HEK293T (cell line): ENCODE measurements around the gene MORN5.
"Not testable (repeated sequence)": the region's sequence is repeated elsewhere in the genome, so short reads cannot be mapped to it uniquely, and the experiment has no call there.

Experiments
- CTCF ChIA-PET: fragments of 350-600 bp; formaldehyde crosslinking; extraction: SDS; loops from one replicate; lab custom pipeline; 2021; ENCODE audit warnings: antibody characterized with exemption, inconsistent platforms; lab: Yijun Ruan, JAX
- POLR2A ChIA-PET: fragments of 350-600 bp; formaldehyde crosslinking; extraction: SDS; loops from one replicate; lab custom pipeline; 2020; ENCODE audit warnings: antibody characterized with exemption, inconsistent platforms; lab: Yijun Ruan, JAX
- DNase-seq: peaks from one replicate; pipeline ENCODE4 v3.0.0; 2012; ENCODE audit warnings: mixed read lengths; ENCODE audit errors: extremely low spot score
- ARNT ChIP-seq: fragments of 450-650 bp; IDR thresholded peaks from 2 replicates; pipeline ENCODE4 v1.6.1; 2017; ENCODE audit warnings: mild to moderate bottlenecking
- BHLHE40 ChIP-seq: fragments of 450-650 bp; IDR thresholded peaks from 2 replicates; pipeline ENCODE4 v1.6.1; 2016; ENCODE audit warnings: mild to moderate bottlenecking, moderate library complexity, borderline replicate concordance
- CTBP1 ChIP-seq: fragments of 450-650 bp; IDR thresholded peaks from 2 replicates; pipeline ENCODE4 v1.6.1; 2016; ENCODE audit warnings: borderline replicate concordance
- ELF4 ChIP-seq: fragments of 450-650 bp; IDR thresholded peaks from 2 replicates; pipeline ENCODE4 v1.6.1; 2017; ENCODE audit warnings: antibody characterized with exemption
- FOXA1 ChIP-seq: fragments of 450-650 bp; IDR thresholded peaks from 2 replicates; pipeline ENCODE4 v1.6.1; 2016; ENCODE audit warnings: mild to moderate bottlenecking
- FOXK2 ChIP-seq: fragments of 450-650 bp; IDR thresholded peaks from 2 replicates; pipeline ENCODE4 v1.6.1; 2016; ENCODE audit warnings: mild to moderate bottlenecking
- FOXM1 ChIP-seq: fragments of 450-650 bp; IDR thresholded peaks from 2 replicates; pipeline ENCODE4 v1.6.1; 2017; ENCODE audit warnings: mild to moderate bottlenecking, borderline replicate concordance
- HDGF ChIP-seq: fragments of 450-650 bp; IDR thresholded peaks from 2 replicates; pipeline ENCODE4 v1.6.1; 2017; ENCODE audit warnings: antibody characterized with exemption, borderline replicate concordance
- L3MBTL2 ChIP-seq: fragments of 450-650 bp; conservative IDR thresholded peaks from 2 replicates; pipeline ENCODE4 v1.6.1; 2016; ENCODE audit warnings: mild to moderate bottlenecking
- LEF1 ChIP-seq: fragments of 450-650 bp; IDR thresholded peaks from 2 replicates; pipeline ENCODE4 v1.6.1; 2017; ENCODE audit warnings: mild to moderate bottlenecking, borderline replicate concordance
- NFRKB ChIP-seq: fragments of 450-650 bp; IDR thresholded peaks from 2 replicates; pipeline ENCODE4 v1.6.1; 2016; ENCODE audit warnings: mild to moderate bottlenecking, moderate library complexity
- SP1 ChIP-seq: fragments of 450-650 bp; IDR thresholded peaks from 2 replicates; pipeline ENCODE4 v1.6.1; 2017
- SUZ12 ChIP-seq: fragments of 450-650 bp; IDR thresholded peaks from 2 replicates; pipeline ENCODE4 v1.6.1; 2016; ENCODE audit warnings: mild to moderate bottlenecking
- TARDBP ChIP-seq: fragments of 450-650 bp; IDR thresholded peaks from 2 replicates; pipeline ENCODE4 v1.6.1; 2016
- ZNF384 ChIP-seq: fragments of 450-650 bp; IDR thresholded peaks from 2 replicates; pipeline ENCODE4 v1.6.1; 2016
- TF ChIP-seq, protein P1 (sequence below): fragments of 450-650 bp; IDR thresholded peaks from 2 replicates; pipeline ENCODE4 v1.6.1; 2016

The MORN5 gene

GRCh38 chr9:122115176-122116035, 44.3 kb upstream of the MORN5 start:
- POLR2A ChIA-PET = no interaction called here
- CTCF ChIA-PET = interaction anchor here (0.7 to 1.7 kb wide), 5 partner anchors 8 to 235 kb away, joined by 3 to 7 read pairs (median 5); no protein-coding TSS in a partner anchor
- DNase-seq = no peak
- no peak for TF ChIP-seq BHLHE40
- TF ChIP-seq LEF1 = no peak
- TF ChIP-seq, protein P1, sequence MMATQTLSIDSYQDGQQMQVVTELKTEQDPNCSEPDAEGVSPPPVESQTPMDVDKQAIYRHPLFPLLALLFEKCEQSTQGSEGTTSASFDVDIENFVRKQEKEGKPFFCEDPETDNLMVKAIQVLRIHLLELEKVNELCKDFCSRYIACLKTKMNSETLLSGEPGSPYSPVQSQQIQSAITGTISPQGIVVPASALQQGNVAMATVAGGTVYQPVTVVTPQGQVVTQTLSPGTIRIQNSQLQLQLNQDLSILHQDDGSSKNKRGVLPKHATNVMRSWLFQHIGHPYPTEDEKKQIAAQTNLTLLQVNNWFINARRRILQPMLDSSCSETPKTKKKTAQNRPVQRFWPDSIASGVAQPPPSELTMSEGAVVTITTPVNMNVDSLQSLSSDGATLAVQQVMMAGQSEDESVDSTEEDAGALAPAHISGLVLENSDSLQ = no peak
- TF ChIP-seq L3MBTL2 = no peak
- TF ChIP-seq FOXM1 = no peak

GRCh38 chr9:122116040-122116439, 43.7 kb upstream of the MORN5 start:
- no peak for DNase-seq
- POLR2A ChIA-PET = no interaction called here
- no peak for TF ChIP-seq TARDBP
- TF ChIP-seq ELF4 = no peak
- TF ChIP-seq LEF1 = no peak
- no peak for TF ChIP-seq NFRKB
- no peak for TF ChIP-seq BHLHE40
- TF ChIP-seq L3MBTL2 = no peak
- TF ChIP-seq CTBP1 = no peak
- no peak for TF ChIP-seq ARNT
- no peak for TF ChIP-seq FOXK2
- no peak for TF ChIP-seq FOXM1
- no peak for TF ChIP-seq SP1
- TF ChIP-seq, protein P1 = no peak
- no peak for TF ChIP-seq ZNF384
- no peak for TF ChIP-seq HDGF
- TF ChIP-seq SUZ12 = no peak
- CTCF ChIA-PET = interaction anchor here (0.7 to 1.7 kb wide), 4 partner anchors 9 to 235 kb away, joined by 3 to 7 read pairs (median 4); no protein-coding TSS in a partner anchor

- TF ChIP-seq TARDBP (no peak), LEF1 (no peak), ARNT (no peak), FOXA1 (no peak), ZNF384 (no peak), FOXM1 (no peak), CTBP1 (no peak), NFRKB (no peak), ELF4 (no peak), SUZ12 (no peak), L3MBTL2 (no peak), SP1 (no peak), HDGF (no peak), FOXK2 (no peak), BHLHE40 (no peak)
- TF ChIP-seq, protein P1 = no peak
- CTCF ChIA-PET = interaction anchor here (1.0 to 1.7 kb wide), 4 partner anchors 8 to 21 kb away, joined by 3 to 7 read pairs (median 4); no protein-coding TSS in a partner anchor
- DNase-seq = no peak
- POLR2A ChIA-PET = no interaction called here
Observed at GRCh38 chr9:122116448-122117173, 43.1 kb upstream of the MORN5 start.

- POLR2A ChIA-PET, DNase-seq: not testable (repeated sequence)
- CTCF ChIA-PET = interaction anchor here (1.0 kb wide), 1 partner anchor 18 kb away, joined by 3 read pairs; no protein-coding TSS in a partner anchor
Observed at GRCh38 chr9:122117241-122117640, 42.5 kb upstream of the MORN5 start.

DNA sequence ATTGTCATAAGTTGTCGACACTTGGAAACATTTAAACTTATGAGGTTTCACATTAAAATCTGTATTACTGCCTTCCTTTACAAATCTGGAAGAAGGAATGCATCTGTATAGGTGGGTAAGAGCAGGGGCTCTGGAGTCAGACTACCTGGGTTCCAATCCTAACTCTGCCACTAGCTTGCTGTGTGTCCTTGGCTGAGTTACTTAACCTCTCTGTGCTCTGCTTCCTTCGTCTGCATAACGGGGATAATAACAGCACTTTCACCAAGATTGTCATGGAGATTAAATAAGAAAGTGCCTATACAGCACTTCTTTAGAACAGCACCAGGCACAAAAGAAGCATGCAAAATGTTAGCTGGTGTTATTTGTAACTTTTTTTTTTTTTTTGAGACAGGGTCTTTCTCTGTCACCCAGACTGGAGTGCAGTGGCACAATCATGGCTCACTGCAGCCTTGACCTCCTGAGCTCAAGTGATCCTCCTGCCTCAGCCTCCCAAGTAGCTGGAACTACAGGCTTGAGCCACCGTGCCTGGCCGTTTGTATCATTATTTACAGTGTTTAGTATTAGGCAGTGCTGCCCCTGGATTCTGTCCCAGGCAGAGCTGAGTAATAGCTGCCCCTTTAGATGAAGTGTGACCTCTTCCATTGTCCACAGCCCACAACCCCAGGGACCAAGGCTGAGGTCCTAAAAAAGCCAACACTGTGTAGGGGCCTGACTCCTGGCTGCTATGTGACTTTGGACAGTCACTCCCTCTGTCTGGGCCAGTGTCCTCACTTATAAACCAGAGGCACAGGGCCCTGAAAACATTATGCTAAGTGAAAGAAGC, 41.2 kb upstream of the MORN5 start:
- ChIA-PET CTCF (interaction anchor here (1.8 kb wide), 1 partner anchor 19 kb away, joined by 6 read pairs; no protein-coding TSS in a partner anchor), POLR2A (interaction anchor here (0.8 kb wide), 1 partner anchor 19 kb away, joined by 3 read pairs; no protein-coding TSS in a partner anchor)
- TF ChIP-seq, protein P1 = no peak
- TF ChIP-seq FOXK2 = no peak
- TF ChIP-seq ELF4 = no peak
- no peak for TF ChIP-seq ZNF384
- no peak for TF ChIP-seq LEF1
- TF ChIP-seq FOXA1 = no peak
- TF ChIP-seq L3MBTL2 = no peak
- TF ChIP-seq SUZ12 = no peak
- TF ChIP-seq NFRKB = no peak
- TF ChIP-seq TARDBP = no peak
- no peak for TF ChIP-seq FOXM1
- TF ChIP-seq BHLHE40 = no peak
- TF ChIP-seq ARNT = no peak
- TF ChIP-seq SP1 = no peak
- no peak for TF ChIP-seq CTBP1
- no peak for TF ChIP-seq HDGF
- DNase-seq = no peak
